ENCODE data around the gene DYRK1B.

GRCh38 chr19:39796000-39796498 is 37.9 kb downstream of the DYRK1B start:
- TF ChIP-seq POLR2A (IDR thresholded peaks at IDR 0.05) (no peak), CTCF (IDR thresholded peaks at IDR 0.05) (no peak)
